ENCODE data around the gene SPPL2C. TPM values are rescaled to one million over a fixed set of nuclear protein-coding genes. Genes with fewer than 3 reads are reported as not detected.

The SPPL2C gene
- total and polyA plus RNA-seq, 2 of the 13 experiments (the other 11 are each of a cell fraction or from before 2014, with no cell fraction given) = not detected

- TF ChIP-seq ZNF605 (CRISPR knock-in tag; IDR thresholded peaks at IDR 0.05) = no peak
- no peak for TF ChIP-seq ZNF143 (CRISPR knock-in tag; IDR thresholded peaks at IDR 0.05)
These were observed 2.0 kb downstream of the SPPL2C start (continued) for GRCh38 chr17:45846646-45847045.

DNA sequence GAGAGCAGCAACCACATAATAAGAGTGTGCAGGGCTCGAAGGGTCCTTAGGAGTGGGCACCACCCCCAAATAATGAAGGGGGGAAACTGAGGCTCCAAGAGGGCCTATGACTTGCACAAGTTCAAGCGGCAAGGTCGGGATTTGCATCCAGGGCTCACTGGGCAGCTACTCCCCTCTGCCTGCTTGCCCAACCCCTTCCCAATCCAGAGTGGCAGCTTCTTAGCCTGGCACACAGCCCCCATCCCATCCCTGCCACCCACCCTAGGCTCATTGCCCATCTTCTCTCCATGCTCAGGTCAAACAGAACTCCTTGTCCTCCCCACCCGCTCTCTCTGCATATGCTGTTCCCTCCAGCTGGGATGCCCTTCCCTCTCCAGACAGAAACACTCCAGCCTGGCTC, 2.4 kb downstream of the SPPL2C start:
- Histone ChIP-seq H3K27me3 (ENCODE audit: control insufficient read depth in 1 of 2, insufficient read depth in 2 of 2, low read length in 2 of 2) (peaks cover 15 to 95% of the 10 kb centered on the region in 2 experiments; a peak in 3 of 5 replicates), H4K20me1 (ENCODE audit: insufficient read depth, low read length) (no peaks in the 10 kb centered on the region), H2AFZ (ENCODE audit: low read length) (no peak overlapping the region), H3K79me2 (ENCODE audit: insufficient read depth, low read length) (no peaks in the 10 kb centered on the region), H3K9me3 (ENCODE audit: low read length) (no peaks in the 10 kb centered on the region), H3K9ac (ENCODE audit: insufficient read depth, low read depth, low read length) (no peak overlapping the region), H3K4me2 (ENCODE audit: low read depth, low read length) (no peak overlapping the region), H3K4me3 (replicated peaks in 1 of 3; ENCODE audit: insufficient read depth in 1 of 3, low read depth in 2 of 3, low read length in 3 of 3) (no peak overlapping the region), H3K27ac (ENCODE audit: extremely low read length, insufficient read depth, low read length) (no peak overlapping the region), H3K36me3 (replicated peaks in 1 of 2; ENCODE audit: control insufficient read depth in 1 of 2, insufficient read depth in 2 of 2, low read length in 2 of 2) (no peaks in the 10 kb centered on the region), H3K4me1 (ENCODE audit: insufficient read depth, low read length) (no peaks in the 10 kb centered on the region)
- WGBS (ENCODE audit: low lambda C conversion rate) = 30% methylated on average over 4 of the region's 4 CpGs
- CTCF ChIA-PET (ENCODE audit: low intra/inter-chr PET ratio, low total read pairs) = no interaction called here
- POLR2A ChIA-PET = no interaction called here
- no peak for FAIRE-seq
- in situ Hi-C loops (cut with HindIII; ENCODE audit: extremely low pct_ligation_motif_present, low pct_unique_long_range_greater_than_20kb) (no loop called here), intact Hi-C loops (cut with micrococcal nuclease; ENCODE audit: unreplicated experiment) (no loop called here)
- DNase-seq (ENCODE audit: low spot score) = no peak
- BruUV-seq (replicated peaks) = no TSS peak
- no peak for ATAC-seq
- TF ChIP-seq ZNF512 (CRISPR knock-in tag; IDR thresholded peaks at IDR 0.05) (no peak), ZNF337 (CRISPR knock-in tag; IDR thresholded peaks at IDR 0.05; ENCODE audit: borderline replicate concordance, low read depth) (no peak), ZNF512B (CRISPR knock-in tag; IDR thresholded peaks at IDR 0.05; ENCODE audit: borderline replicate concordance) (no peak), MXD4 (CRISPR knock-in tag; IDR thresholded peaks at IDR 0.05) (no peak), AGO1 (IDR thresholded peaks at IDR 0.05; ENCODE audit: low read depth, low read length, poor library complexity, severe bottlenecking) (no peak), ISX (CRISPR knock-in tag; conservative IDR thresholded peaks at IDR 0.05) (no peak), ZNF251 (CRISPR knock-in tag; IDR thresholded peaks at IDR 0.05) (no peak), POLR2AphosphoS2 (IDR thresholded peaks at IDR 0.05; ENCODE audit: low read depth, low read length) (no peak)

All from HepG2 (cell line).